Chondrocyte (in vitro differentiated cells): Measurements from ENCODE around the gene CLDN6. TPM values are rescaled to one million over a fixed set of nuclear protein-coding genes. Genes with fewer than 3 reads are reported as not detected.
A peak's percentile ranks its signal among the peaks of the same experiment; 100 is the strongest.

ENCODE experiments used
- DNase-seq: peaks from one replicate; pipeline ENCODE4 v3.0.0; 2021; ENCODE audit warnings: mixed read lengths, low spot score
- H3K27ac Mint-ChIP-seq: one replicate; pipeline ENCODE4 v1.8.0; 2021; ENCODE audit warnings: mild to moderate bottlenecking, moderate library complexity, mixed read lengths; ENCODE audit not compliant: unreplicated experiment
- H3K27me3 Mint-ChIP-seq: 2 replicates; pipeline ENCODE4 v1.8.0; 2021; ENCODE audit warnings: low read depth, mixed read lengths
- H3K36me3 Mint-ChIP-seq: 2 replicates; pipeline ENCODE4 v1.8.0; 2021; ENCODE audit warnings: low read depth, mixed read lengths
- H3K4me1 Mint-ChIP-seq: 2 replicates; pipeline ENCODE4 v1.8.0; 2021; ENCODE audit warnings: low read depth, mild to moderate bottlenecking, mixed read lengths
- H3K4me3 Mint-ChIP-seq: one replicate; pipeline ENCODE4 v1.8.0; 2021; ENCODE audit warnings: mild to moderate bottlenecking, moderate library complexity, mixed read lengths; ENCODE audit not compliant: unreplicated experiment
- H3K9me3 Mint-ChIP-seq: 2 replicates; pipeline ENCODE4 v1.8.0; 2021; ENCODE audit warnings: low read depth, mixed read lengths
- CTCF ChIP-seq: fragments of 200-600 bp; sonication (generic); IDR thresholded peaks from 2 replicates; pipeline ENCODE4 v1.5.0; 2021; ENCODE audit warnings: antibody characterized with exemption, mild to moderate bottlenecking, moderate library complexity
- total RNA-seq: library from RNA; stranded (reverse); gene quantifications from 3 replicates; pipeline ENCODE4 v1.2.1, GENCODE V29; 2021

Gene CLDN6
- total RNA-seq, 1 donor from 2014 or later = 0.27 TPM

- H3K36me3 Mint-ChIP-seq = peaks cover 1% of the 10 kb centered on the region
- H3K4me1 Mint-ChIP-seq = peaks cover 7% of the 10 kb centered on the region
- peaks cover 32% of the 10 kb centered on the region for H3K27me3 Mint-ChIP-seq
- no peak for TF ChIP-seq CTCF
- no peaks in the 10 kb centered on the region for H3K9me3 Mint-ChIP-seq
- H3K27ac Mint-ChIP-seq = no peak overlapping the region
- no peak for DNase-seq
- H3K4me3 Mint-ChIP-seq = no peak overlapping the region
Observed at GRCh38 chr16:3046641-3047386, 28.8 kb upstream of the CLDN6 start.

- no peak for DNase-seq
- peaks cover 1% of the 10 kb centered on the region for H3K36me3 Mint-ChIP-seq
- H3K4me3 Mint-ChIP-seq = peak within 1 kb of the TSS; percentile 57
- no peak within 1 kb of the TSS for H3K27ac Mint-ChIP-seq
- H3K9me3 Mint-ChIP-seq = no peaks in the 10 kb centered on the region
- no peak for TF ChIP-seq CTCF
- peaks cover 34% of the 10 kb centered on the region for H3K27me3 Mint-ChIP-seq
- H3K4me1 Mint-ChIP-seq = peaks cover 7% of the 10 kb centered on the region
Observed at GRCh38 chr16:3045758-3046640, 28.0 kb upstream of the CLDN6 start, which contains the start of gene MMP25. Gene MMP25, plus strand, starts transcription at chr16:3046561. Its CDS starts 357 bp downstream, at chr16:3046918.

GRCh38 chr16:3044708-3045107 lies 26.7 kb upstream of the CLDN6 start:
- H3K36me3 Mint-ChIP-seq = peaks cover 1% of the 10 kb centered on the region
- H3K4me1 Mint-ChIP-seq = peaks cover 7% of the 10 kb centered on the region
- H3K27me3 Mint-ChIP-seq = peaks cover 31% of the 10 kb centered on the region
- no peaks in the 10 kb centered on the region for H3K9me3 Mint-ChIP-seq
- DNase-seq = no peak
- peak overlapping the region; percentile 57 for H3K4me3 Mint-ChIP-seq
- TF ChIP-seq CTCF = no peak
- no peak overlapping the region for H3K27ac Mint-ChIP-seq

- H3K4me3 Mint-ChIP-seq = no peak overlapping the region
- H3K27me3 Mint-ChIP-seq = peaks cover 33% of the 10 kb centered on the region
- no peaks in the 10 kb centered on the region for H3K9me3 Mint-ChIP-seq
- H3K36me3 Mint-ChIP-seq = peaks cover 1% of the 10 kb centered on the region
- TF ChIP-seq CTCF = no peak
- no peak for DNase-seq
- no peak overlapping the region for H3K27ac Mint-ChIP-seq
- H3K4me1 Mint-ChIP-seq = peaks cover 7% of the 10 kb centered on the region
Observed at GRCh38 chr16:3042376-3042775, 24.4 kb upstream of the CLDN6 start.

GRCh38 chr16:3038896-3039295 lies 20.9 kb upstream of the CLDN6 start:
- Mint-ChIP-seq H3K4me3 (no peak overlapping the region), H3K4me1 (peaks cover 3% of the 10 kb centered on the region), H3K36me3 (no peaks in the 10 kb centered on the region), H3K27ac (no peak overlapping the region), H3K9me3 (no peaks in the 10 kb centered on the region), H3K27me3 (peaks cover 40% of the 10 kb centered on the region)
- no peak for TF ChIP-seq CTCF
- no peak for DNase-seq
